Activated gamma-delta T cell (primary cell): ENCODE results near the gene PEPD.

Experiments used
- DNase-seq: peaks from one replicate; lab custom pipeline; 2025; lab: John Stamatoyannopoulos, UW

The PEPD gene

DNA sequence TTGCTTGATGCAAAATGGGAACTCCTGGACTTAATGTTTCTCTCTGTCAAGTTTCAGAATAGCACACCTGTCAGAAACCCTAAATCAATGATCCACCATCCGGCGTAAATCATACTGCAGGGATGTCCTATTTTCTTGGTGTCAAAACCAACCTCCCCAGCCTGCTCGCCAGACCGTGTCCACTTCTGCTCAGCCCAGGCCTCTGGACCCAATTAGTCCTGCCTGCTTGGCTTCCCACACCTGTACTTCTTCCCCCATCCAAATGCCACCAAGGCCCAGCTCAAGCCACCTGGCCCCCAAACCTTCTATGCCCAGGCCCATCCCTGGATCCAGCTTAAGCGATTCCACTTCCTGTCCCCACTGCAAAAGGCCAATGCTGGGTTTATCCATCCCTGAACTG is 25.1 kb upstream of the PEPD start:
- no peak for DNase-seq

DNA sequence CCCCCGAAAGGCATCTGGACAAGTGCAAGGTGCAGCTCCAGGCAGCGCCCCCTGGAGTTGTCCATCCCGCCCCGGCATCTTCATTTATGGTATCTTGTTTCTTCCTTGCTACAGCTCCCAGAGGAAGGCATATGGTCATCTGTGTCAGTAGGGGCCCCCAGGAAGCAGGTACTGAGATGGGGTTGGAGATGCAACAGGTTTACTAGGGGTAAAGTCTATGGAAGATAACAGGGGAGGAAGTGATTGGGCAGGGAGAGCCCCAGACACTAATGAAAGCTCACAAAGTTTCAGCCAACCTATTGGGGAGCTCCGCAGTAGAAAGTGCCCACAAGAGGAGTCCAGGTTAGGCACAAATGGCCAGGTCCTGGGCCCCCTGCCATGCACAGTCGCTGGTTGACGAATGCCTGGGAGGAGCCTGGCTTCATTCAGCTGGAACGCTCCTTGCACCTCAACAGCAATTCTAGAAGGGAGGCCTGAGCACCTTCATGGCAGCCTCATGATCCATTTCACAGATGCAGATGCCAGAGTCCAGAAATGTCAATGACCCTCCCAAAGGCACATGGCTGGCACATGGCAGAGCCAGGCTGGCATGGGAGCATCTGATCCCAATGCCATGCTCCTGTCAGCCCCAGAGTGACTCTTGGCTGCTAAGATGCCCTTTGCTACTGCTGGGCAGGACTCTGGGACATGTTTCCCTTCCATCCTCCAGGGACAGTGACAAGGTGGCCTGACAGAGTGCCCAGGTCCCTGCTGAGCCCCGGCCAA is 23.8 kb upstream of the PEPD start:
- DNase-seq, result no peak

GRCh38 chr19:33535226-33535625 is 13.6 kb upstream of the PEPD start:
- no peak for DNase-seq

- DNase-seq, result no peak
Observed at GRCh38 chr19:33532859-33533460, 11.4 kb upstream of the PEPD start.

DNA sequence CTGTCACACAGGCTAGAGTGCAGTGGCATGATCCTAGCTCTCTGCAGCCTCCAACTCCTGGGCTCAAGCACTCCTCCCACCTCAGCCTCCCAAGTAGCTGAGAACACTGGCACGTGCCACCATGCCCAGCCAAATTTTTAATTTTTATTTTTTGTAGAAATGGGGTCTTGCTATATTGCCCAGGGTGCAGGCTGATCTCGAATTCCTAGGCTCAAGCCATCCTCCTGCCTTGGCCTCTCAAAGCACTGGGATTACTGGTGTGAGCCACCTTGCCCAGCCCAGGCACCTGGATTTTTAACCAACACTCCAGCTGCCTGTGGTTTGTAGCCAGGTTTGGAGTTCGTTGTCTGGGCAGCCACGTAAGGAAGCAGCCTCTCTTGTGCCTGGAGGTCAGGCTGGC is 9.3 kb upstream of the PEPD start:
- no peak for DNase-seq

DNA sequence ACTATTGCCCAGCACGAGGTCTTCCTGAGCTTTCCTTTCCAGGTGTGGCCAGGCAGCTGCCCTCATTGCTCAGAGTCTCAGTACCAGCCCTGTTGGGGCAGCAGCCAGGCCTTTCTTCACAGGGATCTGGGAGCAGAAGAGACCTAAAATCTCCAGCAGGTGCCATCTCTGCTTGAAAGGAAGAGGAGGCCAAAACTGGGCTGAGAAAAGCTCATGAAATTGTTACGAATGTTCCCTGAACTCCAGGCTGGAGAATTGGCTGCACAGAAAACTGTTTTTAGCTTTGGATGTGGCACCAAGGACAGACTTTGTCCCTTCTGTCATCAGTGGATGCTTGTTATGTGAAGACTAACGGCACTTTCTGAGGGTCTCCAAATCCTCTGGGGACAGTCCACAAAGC is 8.7 kb upstream of the PEPD start:
- no peak for DNase-seq

DNA sequence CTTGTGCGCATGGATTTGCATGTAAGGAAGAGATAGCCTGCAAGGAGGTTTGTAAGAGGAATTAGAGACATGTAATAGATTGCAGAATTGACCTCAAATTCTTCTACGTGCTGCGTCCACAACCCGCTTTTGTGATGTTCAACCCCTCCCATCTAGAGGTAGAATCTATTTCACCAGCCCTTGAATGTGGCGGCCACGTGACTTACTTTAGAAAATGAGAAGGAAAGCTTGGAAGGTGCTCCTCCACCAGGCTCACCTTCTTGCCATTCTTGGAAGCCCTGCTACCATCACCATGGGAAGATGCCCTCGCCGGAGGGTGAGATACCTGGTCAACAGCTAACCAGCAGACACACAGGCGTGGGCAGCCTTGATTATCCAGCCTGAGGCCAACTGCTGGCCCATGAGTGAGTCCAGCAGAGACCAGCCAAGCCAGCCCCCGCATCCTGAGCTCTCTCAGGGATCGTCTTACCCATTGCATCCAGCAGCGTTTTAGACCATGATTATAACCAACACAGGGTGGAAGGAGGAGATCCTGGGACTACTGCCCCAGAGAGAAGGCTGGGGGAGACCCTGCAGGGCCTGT is 7.6 kb upstream of the PEPD start:
- no peak for DNase-seq

DNA sequence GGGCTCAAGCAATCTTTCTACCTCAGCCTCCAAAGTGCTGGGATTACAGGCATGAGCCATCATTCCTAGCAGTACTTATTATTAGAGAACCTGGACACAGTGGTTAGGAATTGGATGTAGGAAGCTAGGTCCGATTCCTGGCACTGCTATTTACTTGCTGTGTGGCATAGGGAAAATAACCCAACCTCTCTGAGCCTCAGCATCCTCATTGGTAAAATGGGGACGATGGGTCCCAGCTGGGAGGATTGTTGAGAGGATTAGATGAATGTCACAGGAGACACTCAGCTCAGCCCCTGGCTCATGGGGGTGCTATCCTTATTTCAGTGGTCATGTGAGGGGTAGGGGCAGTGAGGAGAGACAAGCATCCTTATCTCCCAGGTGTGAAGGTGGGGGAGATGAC is 6.8 kb upstream of the PEPD start:
- DNase-seq, result no peak

- DNase-seq, result no peak
Observed at GRCh38 chr19:33527125-33527524, 5.5 kb upstream of the PEPD start.

- DNase-seq, result no peak
Observed at GRCh38 chr19:33524024-33524664, 2.6 kb upstream of the PEPD start.

DNA sequence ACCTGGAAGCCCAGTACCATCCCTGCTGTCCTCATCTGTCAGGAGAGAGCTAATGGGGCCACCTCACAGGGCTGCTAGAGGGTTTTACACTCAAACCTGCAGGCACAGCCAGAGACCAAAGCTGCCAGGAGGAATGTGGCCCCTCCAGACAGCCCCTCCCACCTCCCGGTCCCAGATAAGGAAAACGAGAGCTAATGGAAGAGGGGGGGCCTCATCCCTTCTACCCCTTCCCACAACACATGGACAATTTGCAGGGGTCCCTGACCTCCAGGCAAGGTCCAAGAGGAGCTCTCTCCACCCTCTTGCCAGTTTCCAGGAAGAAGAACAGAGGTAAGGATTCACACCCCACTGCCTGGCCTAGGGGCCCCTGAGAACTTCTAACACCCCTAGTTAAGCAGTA is 1.6 kb upstream of the PEPD start:
- DNase-seq, result no peak

DNA sequence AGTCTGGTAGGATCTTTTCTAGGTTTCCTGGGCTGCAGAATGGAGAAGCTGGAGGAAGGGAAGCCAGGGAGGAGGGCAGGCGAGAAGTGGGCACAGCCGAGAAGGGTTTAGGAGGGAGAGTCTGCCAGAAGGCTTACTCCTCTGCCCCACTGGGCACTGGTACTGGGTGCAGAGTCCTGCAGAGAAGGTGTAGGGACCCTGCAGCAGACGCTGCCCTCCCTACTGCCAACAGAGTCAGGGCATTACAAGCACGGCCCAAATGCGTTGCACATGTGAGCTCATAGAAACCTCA is 726 bp upstream of the PEPD start:
- no peak for DNase-seq

GRCh38 chr19:33520844-33521479 is 629 bp downstream of the PEPD start:
- no peak for DNase-seq

DNA sequence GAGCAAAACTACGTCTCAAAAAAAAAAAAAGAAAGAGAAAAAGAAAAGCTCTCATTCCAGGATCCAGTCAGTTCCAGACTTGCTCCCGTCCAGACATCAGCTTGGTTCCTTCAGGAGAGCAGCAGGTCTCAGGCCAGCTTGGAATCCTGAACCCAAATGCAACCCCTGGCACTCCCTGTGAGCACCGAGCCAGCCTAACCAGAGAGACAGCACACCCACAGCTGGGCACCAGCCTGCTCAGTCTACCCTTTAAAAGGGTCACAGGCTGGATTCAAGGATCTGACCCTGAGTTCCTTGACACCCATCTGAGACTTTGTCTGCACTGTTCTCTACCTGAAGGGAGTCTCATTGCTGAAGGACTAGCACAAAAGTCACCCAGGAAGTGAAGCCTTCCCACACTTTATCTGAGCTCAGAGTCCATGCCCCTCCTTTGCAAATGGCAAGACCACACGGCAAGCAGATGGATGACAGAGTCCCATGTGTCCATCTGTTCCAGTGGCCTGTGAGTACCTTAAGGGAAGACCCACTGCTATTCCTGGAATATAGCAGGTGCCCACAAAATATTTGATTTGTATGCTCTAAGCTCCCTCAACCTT is 1.4 kb downstream of the PEPD start:
- no peak for DNase-seq

GRCh38 chr19:33519416-33519815 is 2.2 kb downstream of the PEPD start:
- DNase-seq, result no peak

DNA sequence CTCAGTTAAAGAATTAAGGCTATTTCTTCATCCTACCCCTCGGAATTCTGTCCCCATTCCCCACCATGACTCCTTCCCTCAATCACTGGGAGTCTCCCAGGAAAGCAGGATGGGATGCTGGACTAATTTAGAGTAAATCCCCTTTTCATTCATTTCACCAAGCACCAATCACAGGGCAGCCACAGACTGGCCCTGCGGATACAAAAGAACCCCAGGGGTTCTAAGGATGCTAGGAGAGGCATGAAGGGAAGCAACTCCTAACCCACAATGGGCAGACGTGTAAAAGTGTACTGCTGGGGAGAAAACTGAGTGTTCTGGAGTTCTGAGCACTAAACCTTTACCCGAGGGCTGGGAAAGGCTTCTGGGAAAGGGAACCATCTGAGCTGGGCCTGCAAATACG is 3.0 kb downstream of the PEPD start:
- no peak for DNase-seq

- no peak for DNase-seq
Observed at GRCh38 chr19:33517922-33518321, 3.7 kb downstream of the PEPD start.

- no peak for DNase-seq
Observed at GRCh38 chr19:33515921-33516320, 5.7 kb downstream of the PEPD start.

DNA sequence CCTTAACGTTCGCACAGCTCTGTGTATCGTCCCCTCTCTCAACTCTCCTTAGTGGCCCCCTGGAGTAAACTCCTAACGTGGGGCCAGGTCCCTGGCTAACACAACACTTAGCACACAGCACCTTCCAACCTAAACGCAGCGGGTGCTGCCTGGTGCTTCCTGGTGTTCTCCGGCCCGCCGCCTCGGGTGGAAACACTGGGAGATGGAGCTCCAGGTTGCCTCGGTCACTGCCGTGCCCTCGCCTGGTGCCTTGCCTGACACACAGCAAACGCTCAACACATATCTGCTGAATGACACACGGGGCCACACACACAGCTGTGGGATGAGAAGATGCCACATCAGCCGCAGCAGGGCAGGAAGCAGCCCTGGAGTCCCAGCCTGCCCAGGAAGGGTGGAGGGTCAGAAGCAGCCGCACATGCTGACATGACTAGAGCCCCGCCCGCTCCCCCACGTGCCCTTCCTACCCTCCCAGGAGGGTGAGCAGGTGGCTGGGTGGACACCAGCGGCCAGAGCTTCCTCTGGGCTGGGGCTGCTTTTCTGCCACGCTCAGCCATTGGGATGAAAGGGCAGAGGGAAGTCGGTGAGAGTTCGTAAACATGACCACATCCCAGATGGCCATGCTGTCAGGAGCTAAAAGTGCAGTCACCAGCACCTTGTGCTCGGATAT is 6.6 kb downstream of the PEPD start:
- no peak for DNase-seq

- no peak for DNase-seq
Observed at GRCh38 chr19:33513424-33513823, 8.2 kb downstream of the PEPD start.

- no peak for DNase-seq
Observed at GRCh38 chr19:33512580-33513137, 8.9 kb downstream of the PEPD start.

DNA sequence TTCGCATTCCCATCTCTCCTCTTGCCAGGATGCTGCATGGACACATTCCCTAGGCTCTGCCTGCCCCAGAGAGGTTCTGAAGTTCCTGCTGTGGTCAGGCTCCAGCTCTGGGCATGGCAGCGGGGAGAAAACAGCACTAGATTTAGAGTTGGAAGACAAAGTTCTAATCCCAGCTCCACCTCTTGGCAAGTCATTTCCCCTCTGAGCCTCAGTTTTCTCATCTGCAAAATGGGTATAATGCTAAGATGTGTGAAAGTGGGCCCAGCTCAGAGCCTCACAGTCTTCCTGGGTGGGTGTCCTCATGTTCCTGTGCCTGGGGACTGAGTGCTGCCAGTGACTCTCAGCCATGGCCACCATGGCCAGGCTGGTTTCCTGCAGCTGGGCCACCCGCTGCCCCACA is 9.6 kb downstream of the PEPD start:
- no peak for DNase-seq
